Liver (tissue), 3 donors: Measurements from ENCODE around the gene CDC25A.

Experiments
- RAD21 ChIP-seq, 2 donors: IDR thresholded peaks; 2 replicates each; pipeline ENCODE4 v1.6.1; 2016; ENCODE audit warnings: antibody characterized with exemption in 2 of 2, mild to moderate bottlenecking in 2 of 2
- ZBTB33 ChIP-seq: IDR thresholded peaks from 2 replicates; pipeline ENCODE4 v1.6.1; 2016; ENCODE audit warnings: antibody characterized with exemption
- TF ChIP-seq, protein P1 (sequence below): fragments of 150-350 bp; IDR thresholded peaks from 2 replicates; pipeline ENCODE4 v1.5.1; 2017; ENCODE audit warnings: improper control_type of control experiment, low read depth, low read length; ENCODE audit not compliant: missing input control
- donor health status: healthy.
- donor health status: healthy.

DNA sequence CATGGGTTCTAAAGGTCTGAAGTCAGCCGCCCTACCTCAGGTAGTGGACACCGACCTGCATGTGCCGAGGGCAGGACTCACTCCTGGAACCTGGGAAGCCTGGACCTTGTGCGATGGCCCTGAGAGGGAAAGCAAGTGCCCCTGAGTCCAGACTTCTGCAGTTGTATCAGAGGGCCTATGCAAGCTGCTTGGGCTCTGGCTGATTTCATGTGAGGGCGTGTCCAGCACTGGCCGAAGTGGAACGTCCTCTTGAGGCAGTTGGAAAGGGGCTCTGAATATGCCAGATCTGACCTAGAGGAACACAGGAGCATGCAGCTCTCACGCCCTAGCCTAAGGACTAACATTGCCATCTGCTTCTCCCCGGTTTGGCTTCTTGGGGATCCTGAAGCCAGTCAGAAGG, 32.5 kb upstream of the CDC25A start:
- TF ChIP-seq, protein P1, sequence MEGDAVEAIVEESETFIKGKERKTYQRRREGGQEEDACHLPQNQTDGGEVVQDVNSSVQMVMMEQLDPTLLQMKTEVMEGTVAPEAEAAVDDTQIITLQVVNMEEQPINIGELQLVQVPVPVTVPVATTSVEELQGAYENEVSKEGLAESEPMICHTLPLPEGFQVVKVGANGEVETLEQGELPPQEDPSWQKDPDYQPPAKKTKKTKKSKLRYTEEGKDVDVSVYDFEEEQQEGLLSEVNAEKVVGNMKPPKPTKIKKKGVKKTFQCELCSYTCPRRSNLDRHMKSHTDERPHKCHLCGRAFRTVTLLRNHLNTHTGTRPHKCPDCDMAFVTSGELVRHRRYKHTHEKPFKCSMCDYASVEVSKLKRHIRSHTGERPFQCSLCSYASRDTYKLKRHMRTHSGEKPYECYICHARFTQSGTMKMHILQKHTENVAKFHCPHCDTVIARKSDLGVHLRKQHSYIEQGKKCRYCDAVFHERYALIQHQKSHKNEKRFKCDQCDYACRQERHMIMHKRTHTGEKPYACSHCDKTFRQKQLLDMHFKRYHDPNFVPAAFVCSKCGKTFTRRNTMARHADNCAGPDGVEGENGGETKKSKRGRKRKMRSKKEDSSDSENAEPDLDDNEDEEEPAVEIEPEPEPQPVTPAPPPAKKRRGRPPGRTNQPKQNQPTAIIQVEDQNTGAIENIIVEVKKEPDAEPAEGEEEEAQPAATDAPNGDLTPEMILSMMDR = no peak
- TF ChIP-seq RAD21 (IDR thresholded peaks at IDR 0.05) (no peak), ZBTB33 (no peak)
